Osteoblast (primary cell): ENCODE measurements around the gene ABCG8. TPM values are rescaled to one million over a fixed set of nuclear protein-coding genes. Genes with fewer than 3 reads are reported as not detected.

Experiments
- DNase-seq: peaks from one replicate; pipeline ENCODE4 v3.0.0; 2011; ENCODE audit warnings: low spot score, mixed read lengths; ENCODE audit not compliant: insufficient read length; ENCODE audit errors: missing footprints
- H2AFZ ChIP-seq: 2 replicates; pipeline ENCODE4 v1.6.0; 2011; ENCODE audit warnings: mild to moderate bottlenecking, low read length
- H3K27ac ChIP-seq: 2 replicates; pipeline ENCODE4 v1.5.1; 2011; ENCODE audit warnings: mild to moderate bottlenecking, low read depth, low read length, moderate library complexity
- H3K27me3 ChIP-seq: 2 replicates; pipeline ENCODE4 v1.6.0; 2012; ENCODE audit warnings: mild to moderate bottlenecking, control low read depth, inconsistent platforms, low read length, moderate library complexity; ENCODE audit not compliant: insufficient read depth
- H3K36me3 ChIP-seq: 2 replicates; pipeline ENCODE4 v1.5.1; 2011; ENCODE audit warnings: mild to moderate bottlenecking, low read length, control low read depth, moderate library complexity; ENCODE audit not compliant: insufficient read depth
- H3K4me1 ChIP-seq: 2 replicates; pipeline ENCODE4 v1.5.1; 2011; ENCODE audit warnings: mild to moderate bottlenecking, low read length, control low read depth, moderate library complexity; ENCODE audit not compliant: insufficient read depth
- H3K4me2 ChIP-seq: 2 replicates; pipeline ENCODE4 v1.6.0; 2011; ENCODE audit warnings: mild to moderate bottlenecking, low read length; ENCODE audit not compliant: insufficient read depth
- H3K4me3 ChIP-seq: fragments of 200-600 bp; sonication (generic); 3 replicates; pipeline ENCODE4 v1.5.1; 2012; ENCODE audit warnings: mild to moderate bottlenecking, low read length, inconsistent platforms; ENCODE audit not compliant: insufficient read depth
- H3K79me2 ChIP-seq: 2 replicates; pipeline ENCODE4 v1.6.0; 2012; ENCODE audit warnings: mild to moderate bottlenecking, low read length, control low read depth, inconsistent platforms; ENCODE audit not compliant: insufficient read depth
- H3K9me3 ChIP-seq: 2 replicates; pipeline ENCODE4 v1.5.1; 2011; ENCODE audit warnings: low read depth, low read length, control low read depth
- H4K20me1 ChIP-seq: 2 replicates; pipeline ENCODE4 v1.6.0; 2012; ENCODE audit warnings: mild to moderate bottlenecking, low read length, control low read depth; ENCODE audit not compliant: insufficient read depth
- CTCF ChIP-seq: IDR thresholded peaks from 2 replicates; pipeline ENCODE4 v1.5.1; 2011; ENCODE audit warnings: mild to moderate bottlenecking, low read depth, low read length, moderate library complexity; ENCODE audit errors: extremely low read depth
- total RNA-seq: library from RNA; depleted of rRNA; stranded (reverse); fragments of >200 nt; gene quantifications from 2 replicates; pipeline ENCODE4 v1.2.3, GENCODE V29; 2012

The ABCG8 gene
- total RNA-seq, 1 donor, result not detected

- Histone ChIP-seq H3K36me3 (no peaks in the 10 kb centered on the region), H3K27me3 (peaks cover 42% of the 10 kb centered on the region), H3K9me3 (no peaks in the 10 kb centered on the region), H4K20me1 (no peaks in the 10 kb centered on the region), H3K4me1 (no peaks in the 10 kb centered on the region), H3K79me2 (no peaks in the 10 kb centered on the region), H3K27ac (no peak overlapping the region), H2AFZ (no peak overlapping the region), H3K4me3 (no peak overlapping the region), H3K4me2 (no peak overlapping the region)
- no peak for DNase-seq
- TF ChIP-seq CTCF, result no peak
Observed at GRCh38 chr2:43852196-43852730, 13.5 kb downstream of the ABCG8 start.

- no peaks in the 10 kb centered on the region for H3K9me3 ChIP-seq
- H3K4me1 ChIP-seq, result no peaks in the 10 kb centered on the region
- no peak for DNase-seq
- no peak overlapping the region for H2AFZ ChIP-seq
- H3K4me2 ChIP-seq, result no peak overlapping the region
- H3K27me3 ChIP-seq, result peaks cover 47% of the 10 kb centered on the region
- no peaks in the 10 kb centered on the region for H3K36me3 ChIP-seq
- H3K4me3 ChIP-seq, result no peak overlapping the region
- no peak overlapping the region for H3K27ac ChIP-seq
- TF ChIP-seq CTCF, result no peak
- no peaks in the 10 kb centered on the region for H4K20me1 ChIP-seq
- no peaks in the 10 kb centered on the region for H3K79me2 ChIP-seq
Observed at GRCh38 chr2:43853141-43854081, 14.6 kb downstream of the ABCG8 start.

GRCh38 chr2:43854671-43855070, 15.9 kb downstream of the ABCG8 start:
- no peak overlapping the region for H2AFZ ChIP-seq
- peaks cover 59% of the 10 kb centered on the region for H3K27me3 ChIP-seq
- no peaks in the 10 kb centered on the region for H3K79me2 ChIP-seq
- H3K36me3 ChIP-seq, result no peaks in the 10 kb centered on the region
- no peak overlapping the region for H3K4me2 ChIP-seq
- TF ChIP-seq CTCF, result no peak
- DNase-seq, result no peak
- H3K4me1 ChIP-seq, result no peaks in the 10 kb centered on the region
- H3K4me3 ChIP-seq, result no peak overlapping the region
- H3K9me3 ChIP-seq, result no peaks in the 10 kb centered on the region
- H3K27ac ChIP-seq, result no peak overlapping the region
- H4K20me1 ChIP-seq, result no peaks in the 10 kb centered on the region

- TF ChIP-seq CTCF, result no peak
- Histone ChIP-seq H3K36me3 (no peaks in the 10 kb centered on the region), H2AFZ (no peak overlapping the region), H3K4me2 (no peak overlapping the region), H3K27ac (no peak overlapping the region), H3K9me3 (no peaks in the 10 kb centered on the region), H3K4me3 (no peak overlapping the region), H4K20me1 (no peaks in the 10 kb centered on the region), H3K79me2 (no peaks in the 10 kb centered on the region), H3K4me1 (no peaks in the 10 kb centered on the region), H3K27me3 (peaks cover 59% of the 10 kb centered on the region)
- DNase-seq, result no peak
Observed at GRCh38 chr2:43855292-43855691, 16.5 kb downstream of the ABCG8 start.
